HepG2 (cell line): Measurements from ENCODE around the gene CDC37L1.

Experiments used
- MATR3 ChIP-seq: sonication (generic); formaldehyde crosslinking; IDR thresholded peaks from 2 replicates; pipeline ENCODE4 v1.4.0; 2020; ENCODE audit warnings: missing genetic modification reagents
- MTF2 ChIP-seq: sonication (generic); formaldehyde crosslinking; IDR thresholded peaks from 2 replicates; pipeline ENCODE4 v1.5.0; 2020; ENCODE audit warnings: missing genetic modification reagents, borderline replicate concordance
- POLR2AphosphoS2 ChIP-seq: IDR thresholded peaks from 2 replicates; pipeline ENCODE4 v1.6.1; 2011; ENCODE audit warnings: low read depth, low read length, improper control_type of control experiment
- TF ChIP-seq, protein P1 (sequence below): sonication (generic); formaldehyde crosslinking; IDR thresholded peaks from 2 replicates; pipeline ENCODE4 v1.4.0; 2020; ENCODE audit warnings: mild to moderate bottlenecking, missing genetic modification reagents

DNA sequence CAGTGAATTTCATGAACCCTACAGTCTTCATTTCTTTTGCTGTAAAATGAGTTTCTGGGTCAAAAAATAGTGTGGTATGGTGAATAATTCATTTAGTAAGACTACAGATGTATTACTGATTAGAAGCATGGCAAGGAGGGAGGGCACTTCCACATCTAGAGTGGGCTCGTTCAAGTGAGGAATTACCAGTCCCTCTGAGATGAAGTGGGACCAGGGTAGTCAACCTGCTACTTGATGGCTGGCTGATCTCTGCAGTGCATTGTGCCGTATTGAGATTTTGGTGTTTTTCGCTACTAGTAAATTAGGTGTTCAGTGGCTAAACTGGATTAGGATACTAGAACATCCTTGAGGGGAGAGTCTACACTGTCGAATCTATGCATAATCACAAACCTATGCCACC is 10.8 kb downstream of the CDC37L1 start:
- TF ChIP-seq POLR2AphosphoS2 (no peak), MATR3 (CRISPR knock-in tag) (no peak), MTF2 (CRISPR knock-in tag) (no peak)
- TF ChIP-seq, protein P1, sequence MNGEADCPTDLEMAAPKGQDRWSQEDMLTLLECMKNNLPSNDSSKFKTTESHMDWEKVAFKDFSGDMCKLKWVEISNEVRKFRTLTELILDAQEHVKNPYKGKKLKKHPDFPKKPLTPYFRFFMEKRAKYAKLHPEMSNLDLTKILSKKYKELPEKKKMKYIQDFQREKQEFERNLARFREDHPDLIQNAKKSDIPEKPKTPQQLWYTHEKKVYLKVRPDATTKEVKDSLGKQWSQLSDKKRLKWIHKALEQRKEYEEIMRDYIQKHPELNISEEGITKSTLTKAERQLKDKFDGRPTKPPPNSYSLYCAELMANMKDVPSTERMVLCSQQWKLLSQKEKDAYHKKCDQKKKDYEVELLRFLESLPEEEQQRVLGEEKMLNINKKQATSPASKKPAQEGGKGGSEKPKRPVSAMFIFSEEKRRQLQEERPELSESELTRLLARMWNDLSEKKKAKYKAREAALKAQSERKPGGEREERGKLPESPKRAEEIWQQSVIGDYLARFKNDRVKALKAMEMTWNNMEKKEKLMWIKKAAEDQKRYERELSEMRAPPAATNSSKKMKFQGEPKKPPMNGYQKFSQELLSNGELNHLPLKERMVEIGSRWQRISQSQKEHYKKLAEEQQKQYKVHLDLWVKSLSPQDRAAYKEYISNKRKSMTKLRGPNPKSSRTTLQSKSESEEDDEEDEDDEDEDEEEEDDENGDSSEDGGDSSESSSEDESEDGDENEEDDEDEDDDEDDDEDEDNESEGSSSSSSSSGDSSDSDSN (CRISPR knock-in tag) = no peak
